Endothelial cell of umbilical vein (primary cell): ENCODE measurements around the gene ZNF490. TPM values are rescaled to one million over a fixed set of nuclear protein-coding genes. Genes with fewer than 3 reads are reported as not detected.

Experiments
- BruUV-seq: library from RNA; stranded (reverse); fragments of 400-500 nt; replicated peaks from 2 replicates; lab custom pipeline; 2021; lab: Mats Ljungman, UMichigan
- CTCF ChIA-PET: fragments of 300-600, 350-600 bp; sonication (Branson Sonifier 250); formaldehyde crosslinking; loops from one replicate; lab custom pipeline; 2021; ENCODE audit warnings: antibody characterized with exemption, inconsistent platforms; lab: Charles Lee
- POLR2A ChIA-PET: fragments of 300-600, 350-600 bp; sonication (Branson Sonifier 250); formaldehyde crosslinking; loops from one replicate; lab custom pipeline; 2021; ENCODE audit warnings: antibody characterized with exemption, inconsistent platforms; lab: Charles Lee
- DNase-seq: peaks from one replicate; pipeline ENCODE4 v3.0.0-alpha.2; 2011; ENCODE audit warnings: low read depth, low spot score
- FAIRE-seq: peaks from 2 replicates; lab custom pipeline; 2011; peaks lifted over from hg19 to GRCh38; lab: Jason Lieb, UNC
- H2AFZ ChIP-seq: 2 replicates; pipeline ENCODE4 v1.6.0; 2012; ENCODE audit warnings: low read depth, low read length, control low read depth, inconsistent platforms
- H3K27ac ChIP-seq: 2 replicates; pipeline ENCODE4 v1.5.1; 2011; ENCODE audit warnings: low read depth, mild to moderate bottlenecking, control low read depth, low read length, moderate library complexity; ENCODE audit not compliant: insufficient read depth
- H3K27me3 ChIP-seq, 2 experiments: 2 replicates each; pipeline versions ENCODE4 v1.6.0 to v1.6.1; 2011; ENCODE audit warnings: low read length in 2 of 2, mixed read lengths in 1 of 2; ENCODE audit not compliant: control insufficient read depth in 2 of 2, insufficient read depth in 2 of 2
- H3K36me3 ChIP-seq, 2 experiments: 2 replicates in 1 of 2; 3 replicates in 1 of 2; pipeline ENCODE4 v1.5.1; 2011; ENCODE audit warnings: low read length in 2 of 2, mild to moderate bottlenecking in 1 of 2, moderate library complexity in 1 of 2; ENCODE audit not compliant: control insufficient read depth in 2 of 2, insufficient read depth in 2 of 2; ENCODE audit errors: extremely low read depth in 1 of 2
- H3K4me1 ChIP-seq: 3 replicates; pipeline ENCODE4 v1.5.1; 2011; ENCODE audit warnings: mild to moderate bottlenecking, low read length; ENCODE audit not compliant: control insufficient read depth, insufficient read depth; ENCODE audit errors: extremely low read depth
- H3K4me2 ChIP-seq: 2 replicates; pipeline ENCODE4 v1.6.1; 2011; ENCODE audit warnings: low read length, control low read depth, mixed read lengths; ENCODE audit not compliant: insufficient read depth
- H3K4me3 ChIP-seq, 3 experiments: fragments of 200-600 bp in 1 of 3; sonication (generic), shearing (Covaris generic) in 1 of 3; replicated peaks in 1 of 3; 2 replicates each; pipeline ENCODE4 v1.5.1; 2011 to 2016; ENCODE audit warnings: control low read depth in 3 of 3, low read length in 3 of 3, mild to moderate bottlenecking in 2 of 3, inconsistent platforms in 1 of 3, low read depth in 1 of 3, moderate library complexity in 1 of 3; ENCODE audit not compliant: insufficient read depth in 1 of 3
- H3K79me2 ChIP-seq: 2 replicates; pipeline ENCODE4 v1.6.0; 2012; ENCODE audit warnings: low read length, inconsistent platforms; ENCODE audit not compliant: control insufficient read depth, insufficient read depth
- H3K9ac ChIP-seq: replicated peaks from 2 replicates; pipeline ENCODE3; 2011; ENCODE audit warnings: low read length, control low read depth; ENCODE audit not compliant: insufficient read depth; ENCODE audit errors: extremely low read depth
- H3K9me1 ChIP-seq: replicated peaks from 3 replicates; pipeline ENCODE4 v1.6.0; 2011; ENCODE audit warnings: mild to moderate bottlenecking, low read length; ENCODE audit not compliant: control insufficient read depth, insufficient read depth; ENCODE audit errors: extremely low read depth
- H3K9me3 ChIP-seq: replicated peaks from 2 replicates; pipeline ENCODE4 v1.5.1; 2012; ENCODE audit warnings: low read length, inconsistent platforms; ENCODE audit not compliant: control insufficient read depth, insufficient read depth
- H4K20me1 ChIP-seq: replicated peaks from 2 replicates; pipeline ENCODE3; 2011; ENCODE audit warnings: mild to moderate bottlenecking, low read length; ENCODE audit not compliant: control insufficient read depth, insufficient read depth; ENCODE audit errors: extremely low read depth
- EZH2 ChIP-seq: IDR thresholded peaks from 2 replicates; pipeline ENCODE4 v1.6.1; 2012; ENCODE audit warnings: borderline replicate concordance, low read depth, mild to moderate bottlenecking, moderate library complexity, low read length, inconsistent platforms; ENCODE audit not compliant: severe bottlenecking
- FOS ChIP-seq: IDR thresholded peaks from 2 replicates; pipeline ENCODE4 v1.6.1; 2011; ENCODE audit warnings: mild to moderate bottlenecking, low read length, moderate library complexity, borderline replicate concordance; ENCODE audit not compliant: insufficient read depth
- GATA2 ChIP-seq: IDR thresholded peaks from 2 replicates; pipeline ENCODE4 v1.7.0; 2011; ENCODE audit warnings: low read depth, mild to moderate bottlenecking, moderate library complexity, mixed read lengths, low read length; ENCODE audit not compliant: insufficient read length, insufficient read depth
- JUN ChIP-seq: IDR thresholded peaks from 2 replicates; pipeline ENCODE4 v1.6.1; 2011; ENCODE audit warnings: borderline replicate concordance, low read depth; ENCODE audit not compliant: insufficient read length, insufficient read depth
- MYC ChIP-seq: IDR thresholded peaks from one replicate; pipeline ENCODE4 v1.6.1; 2011; ENCODE audit warnings: mild to moderate bottlenecking, low read depth, low read length
- POLR2A ChIP-seq: IDR thresholded peaks from 2 replicates; pipeline ENCODE4 v1.6.1; 2012; ENCODE audit warnings: low read depth, mild to moderate bottlenecking, control low read depth, low read length
- POLR2AphosphoS5 ChIP-seq: IDR thresholded peaks from 2 replicates; pipeline ENCODE4 v1.6.1; 2012; ENCODE audit warnings: low read depth, mild to moderate bottlenecking, control low read depth, low read length, moderate library complexity; ENCODE audit not compliant: insufficient read depth
- dilution Hi-C: fragments of 300-500 bp; cut with MboI; formaldehyde crosslinking; loops from one replicate; pipeline ENCODE4 v1.15.0; 2019; ENCODE audit warnings: low sequenced_read_pairs; ENCODE audit not compliant: extremely low pct_ligation_motif_present
- intact Hi-C: fragments of 100-400 bp; cut with micrococcal nuclease; formaldehyde crosslinking; loops from one replicate; pipeline ENCODE4 v1.10.0; 2022
- polyA plus RNA-seq, 4 experiments: library from polyadenylated mRNA; depleted of rRNA in 3 of 4; stranded (reverse) in 3 of 4; unstranded in 1 of 4; fragments of >200 nt; gene quantifications; 2 replicates each; pipeline versions ENCODE4 v1.2.1 to v1.2.3, GENCODE V29; 2011 to 2012; ENCODE audit warnings: missing spikeins in 1 of 4
- total RNA-seq: library from RNA; stranded (reverse); gene quantifications from 2 replicates; pipeline ENCODE4 v1.2.3, GENCODE V29; 2021
- TF ChIP-seq, protein P1 (sequence below), 2 donors: IDR thresholded peaks; 1 replicate in 1 of 2; 2 replicates in 1 of 2; pipeline ENCODE4 v1.5.1; 2011; ENCODE audit warnings: low read length in 2 of 2, mild to moderate bottlenecking in 2 of 2, moderate library complexity in 2 of 2, control low read depth in 1 of 2, inconsistent platforms in 1 of 2, low read depth in 1 of 2; ENCODE audit not compliant: insufficient read depth in 1 of 2; ENCODE audit errors: extremely low read depth in 1 of 2
- TF ChIP-seq, protein P2 (sequence below): IDR thresholded peaks from 2 replicates; pipeline ENCODE4 v1.6.1; 2011; ENCODE audit not compliant: insufficient read depth, insufficient read length

Gene ZNF490
- total and polyA plus RNA-seq, 2 donors (not counting 3 experiments of a cell fraction or from before 2014, with no cell fraction given), result 1.4 to 5.7 TPM

DNA sequence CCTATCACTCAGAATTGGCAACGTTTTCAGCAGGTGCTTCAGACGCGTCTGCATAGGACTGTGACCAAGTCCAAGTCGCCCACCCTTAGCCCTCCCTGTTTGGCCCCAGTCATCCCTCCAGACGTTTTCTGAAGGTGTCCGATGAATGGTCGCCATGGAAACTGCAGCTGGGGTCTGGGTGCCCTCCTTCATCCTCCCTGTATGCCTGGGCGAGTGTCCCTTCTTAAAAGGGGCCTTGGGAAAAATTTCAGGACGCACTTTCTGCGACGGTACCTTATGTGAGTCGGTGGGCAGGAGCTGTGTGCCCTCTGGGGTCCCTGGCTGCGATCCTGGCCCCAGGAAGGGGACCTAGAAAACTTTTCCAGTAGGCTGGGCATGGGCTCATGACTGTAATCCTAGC is 30.8 kb upstream of the ZNF490 start:
- CTCF ChIA-PET, result interaction anchor here (1.0 kb wide), 1 partner anchor 30 kb away, joined by 4 read pairs; no protein-coding TSS in a partner anchor
- H3K9ac ChIP-seq, result no peak overlapping the region
- H4K20me1 ChIP-seq, result no peaks in the 10 kb centered on the region
- no peak for DNase-seq
- BruUV-seq, result no TSS peak
- H3K9me3 ChIP-seq, result no peaks in the 10 kb centered on the region
- dilution Hi-C loops, result no loop called here
- no peak for TF ChIP-seq POLR2A
- H3K4me3 ChIP-seq, result no peak overlapping the region
- H3K4me1 ChIP-seq, result no peaks in the 10 kb centered on the region
- no peak overlapping the region for H2AFZ ChIP-seq
- no peak overlapping the region for H3K4me2 ChIP-seq
- H3K9me1 ChIP-seq, result no peaks in the 10 kb centered on the region
- FAIRE-seq, result no peak
- POLR2A ChIA-PET, result no interaction called here
- H3K27ac ChIP-seq, result no peak overlapping the region
- H3K79me2 ChIP-seq, result no peaks in the 10 kb centered on the region
- H3K36me3 ChIP-seq, result no peaks in the 10 kb centered on the region
- no peaks in the 10 kb centered on the region for H3K27me3 ChIP-seq
- intact Hi-C loops, result loop anchor here (2.0 kb wide), 1 partner anchor 25 kb away; the partner anchor contains the start of genes MAN2B1 and WDR83

- intact Hi-C loops (loop anchor here (2.0 kb wide), 1 partner anchor 27 kb away; the partner anchor contains the start of genes MAN2B1 and WDR83), dilution Hi-C loops (no loop called here)
- H3K4me1 ChIP-seq, result no peaks in the 10 kb centered on the region
- FAIRE-seq (peak; percentile 87), DNase-seq (peak; percentile 69)
- no peaks in the 10 kb centered on the region for H4K20me1 ChIP-seq
- no peak overlapping the region for H3K9ac ChIP-seq
- H3K27ac ChIP-seq, result no peak overlapping the region
- H2AFZ ChIP-seq, result peak overlapping the region; percentile 60
- H3K4me2 ChIP-seq, result no peak overlapping the region
- no peaks in the 10 kb centered on the region for H3K79me2 ChIP-seq
- POLR2A ChIA-PET, result no interaction called here
- no peaks in the 10 kb centered on the region for H3K36me3 ChIP-seq
- no peak overlapping the region for H3K4me3 ChIP-seq
- no peak for TF ChIP-seq GATA2
- peak; percentile 51 for TF ChIP-seq MYC
- TF ChIP-seq, protein P1, sequence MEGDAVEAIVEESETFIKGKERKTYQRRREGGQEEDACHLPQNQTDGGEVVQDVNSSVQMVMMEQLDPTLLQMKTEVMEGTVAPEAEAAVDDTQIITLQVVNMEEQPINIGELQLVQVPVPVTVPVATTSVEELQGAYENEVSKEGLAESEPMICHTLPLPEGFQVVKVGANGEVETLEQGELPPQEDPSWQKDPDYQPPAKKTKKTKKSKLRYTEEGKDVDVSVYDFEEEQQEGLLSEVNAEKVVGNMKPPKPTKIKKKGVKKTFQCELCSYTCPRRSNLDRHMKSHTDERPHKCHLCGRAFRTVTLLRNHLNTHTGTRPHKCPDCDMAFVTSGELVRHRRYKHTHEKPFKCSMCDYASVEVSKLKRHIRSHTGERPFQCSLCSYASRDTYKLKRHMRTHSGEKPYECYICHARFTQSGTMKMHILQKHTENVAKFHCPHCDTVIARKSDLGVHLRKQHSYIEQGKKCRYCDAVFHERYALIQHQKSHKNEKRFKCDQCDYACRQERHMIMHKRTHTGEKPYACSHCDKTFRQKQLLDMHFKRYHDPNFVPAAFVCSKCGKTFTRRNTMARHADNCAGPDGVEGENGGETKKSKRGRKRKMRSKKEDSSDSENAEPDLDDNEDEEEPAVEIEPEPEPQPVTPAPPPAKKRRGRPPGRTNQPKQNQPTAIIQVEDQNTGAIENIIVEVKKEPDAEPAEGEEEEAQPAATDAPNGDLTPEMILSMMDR (IDR thresholded peaks at IDR 0.05; ENCODE audit: extremely low read depth in 1 of 2, insufficient read depth in 1 of 2, low read depth in 1 of 2, low read length in 2 of 2), result peak; percentile 72 to 86
- TF ChIP-seq JUN, result no peak
- no peak for TF ChIP-seq POLR2A
- TF ChIP-seq, protein P2, sequence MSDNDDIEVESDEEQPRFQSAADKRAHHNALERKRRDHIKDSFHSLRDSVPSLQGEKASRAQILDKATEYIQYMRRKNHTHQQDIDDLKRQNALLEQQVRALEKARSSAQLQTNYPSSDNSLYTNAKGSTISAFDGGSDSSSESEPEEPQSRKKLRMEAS, result no peak
- no peak for TF ChIP-seq POLR2AphosphoS5
- TF ChIP-seq EZH2, result no peak
- TF ChIP-seq FOS, result no peak
- no peaks in the 10 kb centered on the region for H3K27me3 ChIP-seq
- no peaks in the 10 kb centered on the region for H3K9me3 ChIP-seq
- H3K9me1 ChIP-seq, result no peaks in the 10 kb centered on the region
- CTCF ChIA-PET, result interaction anchor here (0.6 to 2.0 kb wide), 20 partner anchors 9 to 716 kb away, joined by 3 to 20 read pairs (median 3); partner anchors contain the start of genes MAN2B1, WDR83, ZNF490 and ZNF791
- BruUV-seq, result no TSS peak
Measured at GRCh38 chr19:12639901-12640613, 29.4 kb upstream of the ZNF490 start.
